Activated naive CD4-positive, alpha-beta T cell treated with anti-CD3 and anti-CD28 coated beads for 36 hours (primary cell): Measurements from ENCODE around the gene RYR2. TPM values are rescaled to one million over a fixed set of nuclear protein-coding genes. Genes with fewer than 3 reads are reported as not detected.

Experiments used
- CTCF ChIA-PET: fragments of 350-600 bp; sonication (Branson Sonifier 250); formaldehyde crosslinking; loops from one replicate; lab custom pipeline; 2021; ENCODE audit warnings: antibody characterized with exemption; lab: Charles Lee
- DNase-seq: peaks from one replicate; pipeline ENCODE4 v3.0.0-alpha.2; 2020
- H3K27ac Mint-ChIP-seq: one replicate; pipeline ENCODE4 v1.8.0; 2021; ENCODE audit warnings: mild to moderate bottlenecking, mixed read lengths
- H3K27me3 Mint-ChIP-seq: one replicate; pipeline ENCODE4 v1.8.0; 2021; ENCODE audit warnings: low read depth, mixed read lengths
- H3K36me3 Mint-ChIP-seq: one replicate; pipeline ENCODE4 v1.8.0; 2021; ENCODE audit warnings: low read depth, mixed read lengths
- H3K4me1 Mint-ChIP-seq: one replicate; pipeline ENCODE4 v1.8.0; 2021; ENCODE audit warnings: low read depth, mixed read lengths
- H3K4me3 Mint-ChIP-seq: one replicate; pipeline ENCODE4 v1.8.0; 2021; ENCODE audit warnings: mild to moderate bottlenecking, moderate library complexity, mixed read lengths
- H3K9me3 Mint-ChIP-seq: one replicate; pipeline ENCODE4 v1.8.0; 2021; ENCODE audit warnings: mixed read lengths
- intact Hi-C: fragments of 100-400 bp; cut with micrococcal nuclease; formaldehyde crosslinking; loops from one replicate; pipeline ENCODE4 v1.15.1; 2023
- total RNA-seq, 2 experiments: library from RNA; stranded (reverse); gene quantifications; one replicate each; pipeline ENCODE4 v1.2.3, GENCODE V29; 2021

Gene RYR2
- total RNA-seq, 2 experiments from 2014 or later, result not detected

DNA sequence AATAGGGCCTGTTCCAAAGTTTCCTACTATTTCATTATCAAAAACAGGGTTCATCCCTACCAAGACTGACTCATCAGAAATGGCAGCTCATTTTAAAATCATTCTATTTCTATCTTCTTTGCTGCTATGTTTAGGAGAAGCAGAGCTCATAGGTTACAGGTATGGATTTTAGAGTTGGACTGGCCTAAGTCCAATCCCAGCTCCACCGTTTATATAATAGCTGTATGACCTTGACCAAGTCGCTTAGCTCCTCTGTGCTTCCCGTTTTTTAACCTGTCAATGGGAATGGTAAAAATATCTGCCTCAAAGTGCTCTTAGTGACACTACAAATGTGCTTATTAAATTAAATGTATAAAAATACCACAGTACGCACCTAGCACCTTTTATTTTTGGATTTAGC lies 436.1 kb downstream of the RYR2 start:
- no peak for DNase-seq
- intact Hi-C loops, result no loop called here
- CTCF ChIA-PET, result no interaction called here
- Mint-ChIP-seq H3K4me1 (no peaks in the 10 kb centered on the region), H3K27ac (no peak overlapping the region), H3K27me3 (peaks cover 4% of the 10 kb centered on the region), H3K4me3 (no peak overlapping the region), H3K9me3 (peaks cover 10% of the 10 kb centered on the region), H3K36me3 (no peaks in the 10 kb centered on the region)

DNA sequence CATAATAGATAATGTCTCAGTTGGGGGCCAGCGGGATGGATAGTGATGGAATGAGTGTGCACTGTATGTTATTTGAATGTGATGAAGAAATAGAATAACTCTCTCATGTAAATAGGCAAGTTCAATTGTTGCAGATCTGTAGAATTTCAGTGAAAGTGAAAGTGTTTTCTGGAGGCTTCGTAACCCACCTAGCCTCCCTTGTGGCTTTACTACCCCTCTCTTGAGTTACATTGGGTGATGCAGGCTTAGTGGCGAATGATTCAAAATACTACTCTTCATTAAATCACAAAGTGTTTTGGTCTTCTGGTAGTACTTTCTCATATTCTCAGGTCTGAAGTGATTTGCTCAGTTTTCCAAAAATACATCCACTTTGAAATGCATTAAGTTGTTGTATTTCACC lies 436.9 kb downstream of the RYR2 start:
- Mint-ChIP-seq H3K4me1 (no peaks in the 10 kb centered on the region), H3K4me3 (no peak overlapping the region), H3K9me3 (peaks cover 10% of the 10 kb centered on the region), H3K36me3 (no peaks in the 10 kb centered on the region), H3K27me3 (peaks cover under 1% of the 10 kb centered on the region), H3K27ac (no peak overlapping the region)
- CTCF ChIA-PET, result no interaction called here
- intact Hi-C loops, result no loop called here
- DNase-seq, result no peak

DNA sequence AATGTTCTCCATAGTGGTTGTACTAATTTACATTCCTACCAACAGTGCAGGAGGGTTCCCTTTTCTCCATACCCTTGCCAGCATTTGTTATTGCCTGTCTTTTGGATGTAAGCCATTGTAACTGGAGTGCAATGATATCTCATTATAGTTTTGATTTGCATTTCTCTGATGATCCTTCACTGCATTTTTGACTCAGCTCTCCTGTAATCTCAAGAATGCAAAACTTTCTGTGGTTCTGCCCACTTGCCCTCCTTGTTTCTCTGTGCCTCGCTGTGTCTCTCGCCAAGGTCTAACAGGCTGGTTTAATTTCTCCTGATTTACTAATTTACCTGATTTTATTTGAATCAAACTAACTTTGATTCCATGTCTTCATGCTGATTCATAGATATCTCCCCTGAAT lies 440.8 kb downstream of the RYR2 start:
- intact Hi-C loops, result no loop called here

DNA sequence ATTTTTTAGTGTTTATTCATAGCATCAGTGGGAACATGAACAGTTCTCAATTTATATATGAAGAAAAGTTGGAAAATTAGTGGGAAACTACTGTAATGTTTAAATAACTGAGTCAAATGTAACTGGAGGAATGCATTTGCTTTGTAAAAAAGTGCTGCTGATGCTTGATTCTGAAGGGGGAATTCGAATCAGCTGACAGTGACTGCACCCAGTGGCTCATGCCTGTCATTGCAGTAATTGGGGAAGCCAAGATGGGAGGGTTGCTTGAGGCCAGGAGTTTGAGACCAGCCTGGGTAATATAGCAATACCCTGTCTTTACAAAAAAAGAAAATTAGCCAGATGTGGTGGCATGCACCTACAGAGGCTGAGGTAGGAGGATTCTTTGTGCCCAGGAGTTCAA lies 450.4 kb downstream of the RYR2 start:
- Mint-ChIP-seq H3K4me3 (no peak overlapping the region), H3K27ac (no peak overlapping the region), H3K4me1 (no peaks in the 10 kb centered on the region), H3K27me3 (peaks cover 18% of the 10 kb centered on the region), H3K9me3 (no peaks in the 10 kb centered on the region), H3K36me3 (no peaks in the 10 kb centered on the region)
- CTCF ChIA-PET, result interaction anchor here (0.7 kb wide), 1 partner anchor 315 kb away, joined by 3 read pairs; no protein-coding TSS in a partner anchor
- intact Hi-C loops, result no loop called here
- no peak for DNase-seq

More for the DNA sequence above, 440.8 kb downstream of the RYR2 start:
- Mint-ChIP-seq H3K4me3 (no peak overlapping the region), H3K36me3 (no peaks in the 10 kb centered on the region), H3K9me3 (peaks cover 10% of the 10 kb centered on the region), H3K4me1 (no peaks in the 10 kb centered on the region), H3K27me3 (no peaks in the 10 kb centered on the region), H3K27ac (no peak overlapping the region)
- DNase-seq, result no peak
- CTCF ChIA-PET, result no interaction called here

DNA sequence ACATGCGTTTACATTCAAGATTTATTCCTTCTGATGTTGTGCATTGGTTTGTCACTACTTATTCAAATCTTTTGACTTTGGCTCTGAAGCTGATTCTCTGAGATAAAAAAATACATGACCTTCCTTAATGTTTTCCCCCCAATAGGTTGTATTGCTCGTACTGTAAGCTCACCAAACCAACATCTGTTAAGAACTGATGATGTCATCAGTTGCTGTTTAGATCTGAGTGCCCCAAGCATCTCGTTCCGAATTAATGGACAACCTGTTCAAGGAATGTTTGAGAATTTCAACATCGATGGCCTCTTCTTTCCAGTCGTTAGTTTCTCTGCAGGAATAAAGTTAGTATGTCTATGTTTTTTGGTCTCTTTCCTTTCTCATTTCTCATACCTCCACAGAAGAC lies 458.6 kb downstream of the RYR2 start:
- intact Hi-C loops, result no loop called here
- Mint-ChIP-seq H3K4me3 (no peak overlapping the region), H3K9me3 (no peaks in the 10 kb centered on the region), H3K4me1 (no peaks in the 10 kb centered on the region), H3K27me3 (peaks cover 23% of the 10 kb centered on the region), H3K36me3 (no peaks in the 10 kb centered on the region), H3K27ac (no peak overlapping the region)
- no peak for DNase-seq
- CTCF ChIA-PET, result no interaction called here

DNA sequence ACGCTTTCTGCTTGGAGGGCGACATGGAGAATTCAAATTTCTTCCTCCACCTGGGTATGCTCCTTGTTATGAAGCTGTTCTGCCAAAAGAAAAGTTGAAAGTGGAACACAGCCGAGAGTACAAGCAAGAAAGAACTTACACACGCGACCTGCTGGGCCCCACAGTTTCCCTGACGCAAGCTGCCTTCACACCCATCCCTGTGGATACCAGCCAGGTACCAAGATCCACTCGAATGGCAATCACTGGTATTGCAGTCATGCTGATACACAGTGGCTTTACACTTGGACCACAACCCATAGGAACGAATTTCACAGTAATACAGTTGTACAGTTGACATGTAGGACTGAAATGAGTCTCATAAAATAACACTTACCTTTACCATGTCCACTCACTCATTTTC lies 461.3 kb downstream of the RYR2 start:
- H3K27ac Mint-ChIP-seq, result no peak overlapping the region
- intact Hi-C loops, result no loop called here
- CTCF ChIA-PET, result no interaction called here
- H3K36me3 Mint-ChIP-seq, result no peaks in the 10 kb centered on the region
- peaks cover 1% of the 10 kb centered on the region for H3K9me3 Mint-ChIP-seq
- H3K27me3 Mint-ChIP-seq, result peaks cover 19% of the 10 kb centered on the region
- no peak for DNase-seq
- H3K4me1 Mint-ChIP-seq, result peaks cover 3% of the 10 kb centered on the region
- H3K4me3 Mint-ChIP-seq, result no peak overlapping the region

DNA sequence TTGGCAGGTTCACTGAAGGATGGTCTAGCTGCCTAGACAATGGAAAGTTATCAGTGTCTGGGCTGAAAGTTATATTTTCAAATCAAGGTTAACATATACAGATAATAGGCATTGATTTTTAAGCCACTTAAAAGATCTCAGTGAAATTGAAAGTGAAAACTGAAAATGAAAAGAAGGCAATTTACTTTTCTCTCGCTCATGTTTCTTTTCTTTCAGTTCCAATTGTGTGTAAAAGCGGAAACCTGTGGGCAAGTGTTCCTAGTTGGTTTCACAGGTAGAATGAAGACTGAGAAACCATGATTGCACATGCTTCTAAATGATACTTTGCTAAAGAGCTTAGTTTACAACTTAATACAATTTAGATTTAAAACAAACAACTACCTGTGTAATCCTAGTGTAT lies 465.0 kb downstream of the RYR2 start:
- Mint-ChIP-seq H3K9me3 (peaks cover 1% of the 10 kb centered on the region), H3K4me3 (no peak overlapping the region), H3K27ac (no peak overlapping the region), H3K4me1 (peaks cover 3% of the 10 kb centered on the region), H3K36me3 (no peaks in the 10 kb centered on the region), H3K27me3 (peaks cover 25% of the 10 kb centered on the region)
- intact Hi-C loops, result no loop called here
- DNase-seq, result peak; percentile 17
- CTCF ChIA-PET, result interaction anchor here (0.7 kb wide), 1 partner anchor 649 kb away, joined by 3 read pairs; no protein-coding TSS in a partner anchor

DNA sequence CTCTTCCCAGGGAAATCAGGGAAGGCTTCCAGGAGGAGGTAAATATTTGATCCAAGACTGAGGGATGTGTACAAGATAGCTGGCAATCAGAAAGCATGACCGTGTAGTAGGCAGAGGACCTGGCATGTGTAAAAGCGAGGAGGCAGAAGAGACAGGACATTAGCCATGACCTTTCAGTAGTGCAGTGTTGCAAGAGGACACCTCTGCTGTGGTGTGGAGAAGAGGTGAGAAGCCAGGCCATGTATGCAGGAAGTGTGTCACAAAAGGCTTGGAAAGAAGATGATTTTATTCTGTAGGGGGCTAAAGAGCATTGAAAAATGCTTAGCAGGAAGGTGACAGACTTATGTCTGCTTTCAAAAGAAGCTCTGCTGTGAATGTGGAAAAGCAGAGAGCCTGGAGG lies 467.8 kb downstream of the RYR2 start:
- no peak overlapping the region for H3K27ac Mint-ChIP-seq
- CTCF ChIA-PET, result no interaction called here
- peaks cover 14% of the 10 kb centered on the region for H3K27me3 Mint-ChIP-seq
- peaks cover 3% of the 10 kb centered on the region for H3K4me1 Mint-ChIP-seq
- H3K9me3 Mint-ChIP-seq, result peaks cover 1% of the 10 kb centered on the region
- DNase-seq, result no peak
- no peak overlapping the region for H3K4me3 Mint-ChIP-seq
- H3K36me3 Mint-ChIP-seq, result no peaks in the 10 kb centered on the region
- intact Hi-C loops, result loop anchor here (10.0 kb wide), 1 partner anchor 65 kb away; no protein-coding TSS in a partner anchor

DNA sequence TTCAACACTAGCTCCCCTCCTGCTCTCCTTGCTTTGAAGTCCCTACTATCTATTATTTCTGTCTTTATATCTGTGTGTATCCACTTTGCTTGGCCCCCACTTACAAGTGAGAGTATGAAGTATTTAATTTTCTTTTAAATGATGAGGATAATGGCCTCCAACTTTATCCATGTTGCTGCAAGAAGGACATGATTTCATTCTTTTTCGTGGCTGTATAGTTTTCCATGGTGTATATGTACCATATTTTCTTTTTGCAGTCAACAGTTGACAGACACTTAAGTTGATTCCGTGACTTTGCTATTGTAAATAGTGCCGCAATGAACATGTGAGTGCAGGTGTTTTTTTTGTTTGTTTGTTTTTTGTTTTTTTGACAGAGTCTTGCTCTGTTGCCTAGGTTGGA lies 483.1 kb downstream of the RYR2 start:
- Mint-ChIP-seq H3K9me3 (peaks cover 10% of the 10 kb centered on the region), H3K27me3 (peaks cover 1% of the 10 kb centered on the region), H3K36me3 (no peaks in the 10 kb centered on the region), H3K4me3 (no peak overlapping the region), H3K4me1 (no peaks in the 10 kb centered on the region), H3K27ac (no peak overlapping the region)
- CTCF ChIA-PET, result no interaction called here
- intact Hi-C loops, result no loop called here
- DNase-seq, result no peak

DNA sequence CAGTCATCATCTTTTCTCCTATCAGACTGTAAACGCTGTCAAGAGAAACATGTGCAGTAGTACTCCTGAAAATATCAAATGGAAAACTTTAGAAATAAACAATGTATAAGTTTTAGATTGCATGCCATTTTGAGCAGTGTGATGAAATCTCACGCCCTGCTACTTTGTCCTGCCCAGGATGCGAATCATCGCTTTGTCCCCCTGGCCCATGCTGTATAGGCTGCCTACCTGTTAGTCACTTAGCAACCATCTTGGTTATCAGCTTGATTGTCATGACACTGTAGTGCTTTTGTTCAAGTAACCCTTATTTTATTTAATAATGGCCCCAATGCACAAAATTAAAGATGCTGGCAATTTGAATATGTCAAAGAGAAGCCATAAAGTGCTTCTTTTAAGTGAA lies 485.8 kb downstream of the RYR2 start:
- CTCF ChIA-PET, result interaction anchor here (0.6 kb wide), 1 partner anchor 470 kb away, joined by 3 read pairs; no protein-coding TSS in a partner anchor
- Mint-ChIP-seq H3K27me3 (no peaks in the 10 kb centered on the region), H3K9me3 (peaks cover 10% of the 10 kb centered on the region), H3K36me3 (no peaks in the 10 kb centered on the region), H3K4me1 (no peaks in the 10 kb centered on the region), H3K4me3 (no peak overlapping the region), H3K27ac (no peak overlapping the region)
- intact Hi-C loops, result no loop called here
- no peak for DNase-seq

DNA sequence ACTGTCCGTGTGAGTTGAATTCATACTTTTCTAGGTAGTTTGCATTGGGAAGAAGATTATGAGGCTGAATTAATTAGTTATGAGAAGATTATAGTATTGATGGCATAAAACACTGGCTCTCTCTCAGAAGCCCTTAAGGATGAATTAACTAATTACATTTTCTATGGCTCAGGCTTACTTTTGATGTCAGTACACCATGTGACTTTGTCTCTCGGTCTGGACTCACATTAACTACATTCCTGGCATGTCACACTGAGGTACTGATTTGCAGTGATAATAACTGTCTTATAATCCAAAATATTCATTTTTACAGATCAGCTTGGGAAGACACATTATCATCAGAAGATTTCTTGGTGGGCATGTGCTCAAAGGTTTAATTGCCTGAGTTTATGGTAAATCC lies 486.6 kb downstream of the RYR2 start:
- H3K36me3 Mint-ChIP-seq, result no peaks in the 10 kb centered on the region

DNA sequence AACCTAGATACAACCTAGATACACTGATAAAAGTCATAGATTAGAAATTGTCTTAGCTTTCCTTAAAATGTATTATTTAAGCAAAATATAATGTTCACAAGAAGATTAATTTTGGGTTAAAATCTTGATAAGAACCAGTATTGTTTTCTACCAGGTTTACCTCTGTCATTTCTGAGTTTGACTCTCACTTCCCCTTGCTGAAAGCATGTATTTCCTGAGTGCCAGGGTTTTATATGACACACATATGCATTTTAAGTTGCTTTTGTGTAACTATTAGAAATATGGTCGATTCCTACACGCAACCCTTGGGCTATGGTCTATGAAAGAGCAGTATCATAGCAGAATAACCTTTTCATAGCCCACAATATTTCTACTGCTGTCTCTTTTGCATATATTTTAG lies 497.1 kb downstream of the RYR2 start:
- Mint-ChIP-seq H3K4me3 (no peak overlapping the region), H3K27ac (no peak overlapping the region), H3K4me1 (no peaks in the 10 kb centered on the region), H3K36me3 (no peaks in the 10 kb centered on the region), H3K27me3 (peaks cover 2% of the 10 kb centered on the region), H3K9me3 (no peaks in the 10 kb centered on the region)
- intact Hi-C loops, result no loop called here
- CTCF ChIA-PET, result no interaction called here
- DNase-seq, result no peak

More for the DNA sequence above, 486.6 kb downstream of the RYR2 start:
- Mint-ChIP-seq H3K4me1 (no peaks in the 10 kb centered on the region), H3K9me3 (peaks cover 10% of the 10 kb centered on the region), H3K27me3 (no peaks in the 10 kb centered on the region), H3K4me3 (no peak overlapping the region), H3K27ac (no peak overlapping the region)
- intact Hi-C loops, result no loop called here
- DNase-seq, result no peak
- CTCF ChIA-PET, result no interaction called here

DNA sequence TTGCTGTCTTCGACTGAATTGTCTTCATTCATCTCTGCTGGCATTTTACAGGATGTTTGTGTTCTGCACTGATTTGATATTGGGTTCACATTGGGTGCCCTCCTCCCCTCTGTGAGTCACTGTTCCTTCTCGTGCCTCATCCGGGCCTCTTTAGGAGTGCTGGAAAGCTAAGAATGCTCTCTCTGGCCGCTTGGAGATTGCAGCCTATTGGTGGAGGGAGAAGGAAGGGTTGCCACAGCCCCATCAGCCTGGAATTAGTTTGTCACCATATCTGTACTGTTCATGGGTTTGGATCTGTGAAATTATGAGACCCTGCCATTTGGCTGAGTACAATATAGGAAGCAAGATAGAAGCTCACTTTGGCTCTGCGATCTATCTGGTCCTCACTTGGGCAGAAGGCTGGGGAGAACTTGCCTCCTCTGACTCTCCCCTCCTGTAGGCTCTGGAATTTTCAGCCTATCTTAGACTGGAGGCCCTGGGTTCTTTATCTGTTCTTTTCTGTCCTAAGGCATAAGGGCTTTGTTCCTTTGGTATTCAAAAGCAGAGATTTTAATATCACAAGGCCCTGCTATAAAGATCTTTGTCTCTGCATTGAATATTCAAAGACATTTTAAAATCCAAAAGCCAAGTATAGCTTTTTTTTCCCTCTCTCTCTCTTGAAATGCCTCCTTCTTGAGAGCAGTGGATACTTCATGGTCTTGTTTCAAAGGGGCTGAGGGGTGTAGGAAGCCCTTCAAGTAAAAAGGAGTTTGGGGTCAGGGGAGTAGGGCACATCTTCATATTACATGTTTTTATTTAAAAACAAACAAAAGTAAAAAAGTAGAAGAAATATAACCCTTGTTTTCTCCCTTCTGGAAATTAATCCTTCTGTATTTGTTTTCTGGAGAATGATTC lies 500.8 kb downstream of the RYR2 start:
- Mint-ChIP-seq H3K27ac (no peak overlapping the region), H3K36me3 (no peaks in the 10 kb centered on the region), H3K9me3 (no peaks in the 10 kb centered on the region), H3K4me3 (no peak overlapping the region), H3K27me3 (peaks cover 4% of the 10 kb centered on the region), H3K4me1 (no peaks in the 10 kb centered on the region)
- intact Hi-C loops, result no loop called here
- CTCF ChIA-PET, result interaction anchor here (0.5 kb wide), 1 partner anchor 295 kb away, joined by 6 read pairs; no protein-coding TSS in a partner anchor
- DNase-seq, result no peak
